SK-N-MC (cell line): ENCODE results near the gene PRTN3.

Source experiments
- EZH2 ChIP-seq: fragments of 200-600 bp; sonication (generic); IDR thresholded peaks from one replicate; pipeline ENCODE4 v1.6.1; 2017; ENCODE audit warnings: antibody characterized with exemption
- FOXP2 ChIP-seq: optimal IDR thresholded peaks from 2 replicates; pipeline ENCODE3; 2011; ENCODE audit warnings: mild to moderate bottlenecking, moderate library complexity; ENCODE audit not compliant: insufficient read depth; ENCODE audit errors: extremely low read length, control extremely low read depth
- POLR2AphosphoS5 ChIP-seq: IDR thresholded peaks from 2 replicates; pipeline ENCODE4 v1.6.1; 2012; ENCODE audit warnings: mild to moderate bottlenecking, low read depth, low read length, borderline replicate concordance

GRCh38 chr19:791007-791566 lies 49.7 kb upstream of the PRTN3 start:
- TF ChIP-seq EZH2 (no peak), POLR2AphosphoS5 (no peak), FOXP2 (no peak)
